Epithelial cell of proximal tubule (primary cell): ENCODE results near the gene CA12. TPM values are rescaled to one million over a fixed set of nuclear protein-coding genes. Genes with fewer than 3 reads are reported as not detected.

ENCODE experiments used
- DNase-seq: peaks from one replicate; pipeline ENCODE4 v3.0.0-alpha.2; 2011; ENCODE audit warnings: low read depth
- H3K4me3 ChIP-seq: 2 replicates; pipeline ENCODE4 v1.5.1; 2011; ENCODE audit warnings: low read depth, mild to moderate bottlenecking, low read length
- CTCF ChIP-seq: conservative IDR thresholded peaks from 2 replicates; pipeline ENCODE4 v1.5.1; 2012; ENCODE audit warnings: low read depth, mild to moderate bottlenecking, low read length
- total RNA-seq: library from RNA; depleted of rRNA; stranded (reverse); fragments of >200 nt; gene quantifications from 2 replicates; pipeline ENCODE4 v1.2.3, GENCODE V29; 2015

CA12 gene
- total RNA-seq, 1 donor from 2014 or later: 19.7 TPM

- no peak for DNase-seq
- no peak overlapping the region for H3K4me3 ChIP-seq
- TF ChIP-seq CTCF: no peak
Observed at GRCh38 chr15:63299943-63300575, 81.6 kb downstream of the CA12 start.

- no peak for DNase-seq
- TF ChIP-seq CTCF: no peak
- H3K4me3 ChIP-seq: no peak overlapping the region
Observed at GRCh38 chr15:63296195-63296594, 85.5 kb downstream of the CA12 start.

GRCh38 chr15:63295341-63295740 is 86.3 kb downstream of the CA12 start:
- H3K4me3 ChIP-seq: no peak overlapping the region
- no peak for DNase-seq
- no peak for TF ChIP-seq CTCF

GRCh38 chr15:63294359-63294758 is 87.3 kb downstream of the CA12 start:
- H3K4me3 ChIP-seq: no peak overlapping the region
- no peak for DNase-seq
- TF ChIP-seq CTCF: no peak

DNA sequence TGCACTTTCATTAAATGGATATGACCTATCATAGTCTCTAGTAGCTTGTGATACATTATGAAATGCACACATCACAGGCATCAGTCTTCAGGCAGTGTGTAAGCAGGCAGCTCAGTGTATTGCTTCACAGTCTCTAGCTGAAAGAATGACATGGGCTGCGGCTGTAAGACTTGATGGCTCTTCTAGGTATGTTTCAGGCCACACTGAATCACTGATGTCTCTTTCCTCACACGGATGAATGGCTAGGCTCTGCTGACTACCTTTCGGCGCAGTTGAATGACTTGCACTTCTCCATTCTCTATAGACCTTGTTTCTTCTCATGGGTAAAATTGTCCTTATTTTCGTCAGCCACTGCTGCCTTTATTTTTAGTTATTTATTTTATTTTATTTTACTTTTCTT is 88.9 kb downstream of the CA12 start:
- no peak overlapping the region for H3K4me3 ChIP-seq
- TF ChIP-seq CTCF: no peak
- peak; percentile 70 for DNase-seq

- H3K4me3 ChIP-seq: no peak overlapping the region
- no peak for TF ChIP-seq CTCF
- no peak for DNase-seq
Observed at GRCh38 chr15:63292241-63292640, 89.4 kb downstream of the CA12 start.

GRCh38 chr15:63291507-63291906 is 90.1 kb downstream of the CA12 start:
- DNase-seq: no peak
- no peak overlapping the region for H3K4me3 ChIP-seq
- no peak for TF ChIP-seq CTCF
